Activated CD4-positive, alpha-beta memory T cell treated with anti-CD3 and anti-CD28 coated beads for 36 hours (primary cell): ENCODE results near the gene ST6GALNAC4. TPM values are rescaled to one million over a fixed set of nuclear protein-coding genes. Genes with fewer than 3 reads are reported as not detected.

Experiments
- CTCF ChIA-PET: fragments of 350-600 bp; sonication (Branson Sonifier 250); formaldehyde crosslinking; loops from one replicate; lab custom pipeline; 2021; ENCODE audit warnings: antibody characterized with exemption, inconsistent platforms; lab: Charles Lee
- POLR2A ChIA-PET: fragments of 350-600 bp; sonication (Branson Sonifier 250); formaldehyde crosslinking; loops from one replicate; lab custom pipeline; 2021; ENCODE audit warnings: antibody characterized with exemption; lab: Charles Lee
- DNase-seq: peaks from one replicate; pipeline ENCODE4 v3.0.0-alpha.2; 2020
- H3K27ac Mint-ChIP-seq: one replicate; pipeline ENCODE4 v1.8.0; 2021; ENCODE audit warnings: mixed read lengths
- H3K27me3 Mint-ChIP-seq: one replicate; pipeline ENCODE4 v1.8.0; 2021; ENCODE audit warnings: mixed read lengths
- H3K36me3 Mint-ChIP-seq: one replicate; pipeline ENCODE4 v1.8.0; 2021; ENCODE audit warnings: mixed read lengths
- H3K4me1 Mint-ChIP-seq: one replicate; pipeline ENCODE4 v1.8.0; 2021; ENCODE audit warnings: low read depth, mixed read lengths
- H3K4me3 Mint-ChIP-seq: one replicate; pipeline ENCODE4 v1.8.0; 2021; ENCODE audit warnings: mild to moderate bottlenecking, mixed read lengths
- H3K9me3 Mint-ChIP-seq: one replicate; pipeline ENCODE4 v1.8.0; 2021; ENCODE audit warnings: mixed read lengths
- intact Hi-C: fragments of 100-400 bp; cut with micrococcal nuclease; formaldehyde crosslinking; loops from one replicate; pipeline ENCODE4 v1.15.1; 2023
- total RNA-seq, 2 experiments: library from RNA; stranded (reverse); gene quantifications; one replicate each; pipeline ENCODE4 v1.2.3, GENCODE V29; 2021

The ST6GALNAC4 gene, protein sequence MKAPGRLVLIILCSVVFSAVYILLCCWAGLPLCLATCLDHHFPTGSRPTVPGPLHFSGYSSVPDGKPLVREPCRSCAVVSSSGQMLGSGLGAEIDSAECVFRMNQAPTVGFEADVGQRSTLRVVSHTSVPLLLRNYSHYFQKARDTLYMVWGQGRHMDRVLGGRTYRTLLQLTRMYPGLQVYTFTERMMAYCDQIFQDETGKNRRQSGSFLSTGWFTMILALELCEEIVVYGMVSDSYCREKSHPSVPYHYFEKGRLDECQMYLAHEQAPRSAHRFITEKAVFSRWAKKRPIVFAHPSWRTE
- total RNA-seq: 10 to 100 TPM; 21.2 to 23.5 TPM

DNA sequence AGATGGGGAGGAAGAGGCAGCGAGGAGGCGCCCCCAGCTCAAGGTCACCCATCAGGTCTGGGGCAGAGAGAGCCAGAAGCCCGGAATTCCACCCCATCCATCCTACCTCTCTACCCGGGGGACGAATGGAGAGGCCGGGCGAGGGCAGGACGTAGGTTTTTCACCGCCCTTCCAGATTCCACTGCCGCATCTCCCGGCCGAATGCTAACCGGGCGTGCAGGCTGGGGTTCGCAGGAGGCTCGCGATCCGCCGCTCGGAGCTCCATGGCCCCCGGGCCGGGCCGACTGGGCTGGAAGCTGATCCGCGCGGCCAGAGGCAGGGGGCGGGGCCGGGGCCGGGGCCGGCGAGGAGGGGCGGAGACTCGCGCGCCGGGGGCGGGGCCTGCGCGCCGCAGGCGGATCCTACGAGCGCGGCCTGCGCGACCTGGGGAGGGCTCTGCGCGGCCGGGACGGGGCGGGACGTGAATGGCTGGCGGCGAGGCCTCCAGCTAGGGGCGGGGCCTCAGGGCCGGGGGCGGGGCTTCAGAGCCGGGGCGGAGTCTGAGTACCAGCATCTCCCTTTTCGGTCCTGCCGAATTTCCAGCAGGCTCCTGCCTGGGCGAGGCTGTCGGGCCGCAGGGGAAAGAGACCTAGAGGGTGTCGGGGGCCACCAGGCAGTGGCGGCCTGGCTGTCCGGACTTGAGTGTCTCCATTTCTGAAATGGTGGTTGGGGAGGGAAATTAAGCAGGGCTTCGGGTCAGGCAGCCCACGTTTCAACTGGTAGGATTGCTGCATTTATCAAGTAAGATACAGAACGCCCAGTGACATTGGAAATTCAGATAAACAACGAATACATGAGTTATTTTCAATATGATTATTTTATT is at the start of gene ST6GALNAC4:
Gene ST6GALNAC4, minus strand, starts transcription at position 322 of the 862 bp plus-strand sequence. CDS start 622 bp downstream, outside the sequence.
- CTCF ChIA-PET: interaction anchor here (1.0 to 2.5 kb wide), 8 partner anchors 11 to 202 kb away, joined by 3 to 18 read pairs (median 6); partner anchors contain the start of genes PTRH1, ST6GALNAC6 and TOR2A
- Mint-ChIP-seq H3K36me3 (peaks cover 14% of the 10 kb centered on the region), H3K4me3 (peak within 1 kb of the TSS; percentile 77), H3K9me3 (no peaks in the 10 kb centered on the region), H3K27me3 (no peaks in the 10 kb centered on the region), H3K27ac (peak within 1 kb of the TSS; percentile 54), H3K4me1 (peaks cover 43% of the 10 kb centered on the region)
- DNase-seq: peak; percentile 98
- POLR2A ChIA-PET: interaction anchor here (0.6 to 2.1 kb wide), 8 partner anchors 11 to 182 kb away, joined by 3 to 8 read pairs (median 6); partner anchors contain the start of genes CDK9, EEIG1, SH2D3C and TOR2A
- intact Hi-C loops: loop anchor here (1.0 to 5.0 kb wide), 3 partner anchors 10 to 200 kb away; partner anchors contain the start of genes PTRH1, ST6GALNAC6 and TTC16

DNA sequence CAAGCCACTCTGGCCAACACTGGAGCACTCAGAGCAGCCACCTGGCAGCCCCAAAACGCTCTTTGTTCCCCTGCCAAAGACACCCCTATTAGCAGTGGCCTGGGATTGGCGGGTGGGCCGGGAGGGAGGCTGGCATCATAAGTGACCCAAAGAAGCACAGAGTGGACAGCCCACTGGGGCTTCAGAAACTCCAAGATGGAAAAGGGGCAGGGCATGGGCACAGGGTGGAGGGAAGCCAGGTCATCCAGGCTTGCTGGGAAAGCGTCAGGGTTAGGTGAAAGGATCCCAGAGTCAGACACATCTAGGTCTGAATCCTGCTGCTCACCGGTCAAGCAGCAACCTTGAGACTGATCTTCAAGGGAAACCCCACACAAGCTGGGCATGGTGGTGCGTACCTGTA is 49.1 kb upstream of the ST6GALNAC4 start:
- Mint-ChIP-seq H3K4me3 (peak overlapping the region; percentile 51), H3K36me3 (peaks cover 4% of the 10 kb centered on the region), H3K4me1 (peaks cover 95% of the 10 kb centered on the region), H3K27ac (peak overlapping the region; percentile 88), H3K27me3 (no peaks in the 10 kb centered on the region), H3K9me3 (no peaks in the 10 kb centered on the region)
- DNase-seq: no peak
- CTCF ChIA-PET: interaction anchor here (0.7 to 3.3 kb wide), 3 partner anchors 10 to 70 kb away, joined by 4 to 11 read pairs (median 6); no protein-coding TSS in a partner anchor
- intact Hi-C loops: no loop called here
- POLR2A ChIA-PET: no interaction called here

DNA sequence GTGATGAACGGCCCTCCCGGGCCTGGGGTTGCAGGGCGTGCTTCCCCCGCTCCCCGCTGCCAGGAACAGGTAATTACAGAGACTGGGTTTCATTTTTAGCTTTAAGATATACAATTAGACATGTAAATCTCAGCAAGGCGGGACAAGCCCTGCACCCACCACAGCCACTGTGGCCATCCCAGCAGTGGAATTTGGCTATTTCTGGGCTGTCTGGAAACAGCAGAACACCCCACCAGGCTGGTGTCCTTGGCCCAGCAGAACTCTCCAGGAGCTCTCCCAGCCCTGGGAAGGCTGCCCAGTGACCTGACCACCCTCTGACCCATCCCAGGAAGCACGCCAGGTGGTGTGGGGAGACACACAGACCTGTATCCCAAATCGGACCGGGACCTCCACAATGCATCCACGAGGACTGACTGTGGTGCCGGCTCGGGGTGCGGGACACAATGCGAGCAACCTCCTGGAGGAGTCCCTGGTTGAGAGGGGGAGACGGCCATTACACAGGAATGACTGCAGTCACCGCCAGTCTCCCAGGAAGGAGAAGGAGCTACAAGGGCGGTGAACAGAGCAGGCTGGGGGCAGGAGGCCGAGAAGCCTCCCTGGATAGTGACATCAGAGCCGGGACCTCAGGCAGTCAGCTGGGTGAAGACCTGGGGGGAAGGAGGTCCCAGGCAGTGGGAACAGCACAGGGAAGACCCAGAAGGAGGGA is 46.7 kb upstream of the ST6GALNAC4 start:
- intact Hi-C loops: no loop called here
- H3K27me3 Mint-ChIP-seq: no peaks in the 10 kb centered on the region
- H3K27ac Mint-ChIP-seq: peak overlapping the region; percentile 82
- CTCF ChIA-PET: interaction anchor here (1.6 to 2.1 kb wide), 2 partner anchors 9 to 20 kb away, joined by 4 to 6 read pairs; no protein-coding TSS in a partner anchor
- peak overlapping the region; percentile 22 for H3K4me3 Mint-ChIP-seq
- H3K4me1 Mint-ChIP-seq: peaks cover 97% of the 10 kb centered on the region
- H3K9me3 Mint-ChIP-seq: no peaks in the 10 kb centered on the region
- POLR2A ChIA-PET: interaction anchor here (1.5 to 2.2 kb wide), 2 partner anchors 8 to 9 kb away, joined by 3 to 6 read pairs; no protein-coding TSS in a partner anchor
- no peak for DNase-seq
- peaks cover 4% of the 10 kb centered on the region for H3K36me3 Mint-ChIP-seq

DNA sequence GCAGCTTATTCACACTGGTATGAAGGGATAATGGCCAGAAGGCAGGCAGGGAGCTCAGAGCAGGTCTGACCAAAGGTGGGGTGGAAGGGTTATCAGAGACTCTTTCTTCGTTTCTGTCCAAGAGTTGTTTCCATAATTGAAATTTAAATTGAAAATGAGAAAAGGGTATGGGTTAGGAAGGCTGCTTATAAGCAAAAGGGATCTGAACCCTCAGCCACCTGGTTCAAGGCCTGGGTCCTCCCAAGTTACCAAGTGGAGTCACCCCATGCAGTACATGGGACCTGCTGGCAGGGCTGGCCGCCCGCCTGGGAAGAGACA is 46.2 kb upstream of the ST6GALNAC4 start:
- intact Hi-C loops: no loop called here
- Mint-ChIP-seq H3K9me3 (no peaks in the 10 kb centered on the region), H3K4me3 (peak overlapping the region; percentile 22), H3K36me3 (peaks cover 4% of the 10 kb centered on the region), H3K27me3 (no peaks in the 10 kb centered on the region), H3K4me1 (peaks cover 94% of the 10 kb centered on the region), H3K27ac (peak overlapping the region; percentile 82)
- CTCF ChIA-PET: interaction anchor here (0.7 to 2.1 kb wide), 4 partner anchors 9 to 72 kb away, joined by 3 to 6 read pairs (median 4); no protein-coding TSS in a partner anchor
- POLR2A ChIA-PET: interaction anchor here (0.5 to 2.2 kb wide), 3 partner anchors 8 to 185 kb away, joined by 3 to 6 read pairs (median 4); no protein-coding TSS in a partner anchor
- no peak for DNase-seq

DNA sequence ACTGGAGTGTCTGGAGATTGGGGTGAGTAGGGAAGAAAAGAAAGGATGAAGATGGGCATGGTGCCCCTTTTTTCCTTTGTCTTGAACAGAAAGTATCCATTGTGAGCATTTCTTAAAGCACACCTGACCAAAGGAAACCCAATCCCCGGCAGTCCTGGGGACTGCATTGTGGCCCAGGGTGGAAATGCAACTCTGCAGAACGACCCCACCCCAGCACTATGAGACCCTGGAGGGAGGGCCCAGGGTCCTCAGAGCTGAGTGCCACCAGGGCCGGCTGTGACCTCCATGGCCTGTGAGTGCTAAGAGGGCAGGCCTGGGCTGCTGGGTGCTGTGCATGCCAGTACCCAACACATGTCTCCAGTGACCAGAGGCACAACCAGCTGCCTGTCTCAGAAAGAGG is 45.4 kb upstream of the ST6GALNAC4 start:
- ChIA-PET POLR2A (interaction anchor here (0.5 to 2.2 kb wide), 3 partner anchors 7 to 184 kb away, joined by 3 to 6 read pairs (median 4); no protein-coding TSS in a partner anchor), CTCF (interaction anchor here (0.7 to 1.6 kb wide), 3 partner anchors 10 to 73 kb away, joined by 3 to 4 read pairs (median 4); no protein-coding TSS in a partner anchor)
- DNase-seq: no peak
- peaks cover 7% of the 10 kb centered on the region for H3K36me3 Mint-ChIP-seq
- peaks cover 93% of the 10 kb centered on the region for H3K4me1 Mint-ChIP-seq
- H3K4me3 Mint-ChIP-seq: no peak overlapping the region
- no peaks in the 10 kb centered on the region for H3K27me3 Mint-ChIP-seq
- intact Hi-C loops: no loop called here
- H3K27ac Mint-ChIP-seq: peak overlapping the region; percentile 82
- H3K9me3 Mint-ChIP-seq: no peaks in the 10 kb centered on the region

DNA sequence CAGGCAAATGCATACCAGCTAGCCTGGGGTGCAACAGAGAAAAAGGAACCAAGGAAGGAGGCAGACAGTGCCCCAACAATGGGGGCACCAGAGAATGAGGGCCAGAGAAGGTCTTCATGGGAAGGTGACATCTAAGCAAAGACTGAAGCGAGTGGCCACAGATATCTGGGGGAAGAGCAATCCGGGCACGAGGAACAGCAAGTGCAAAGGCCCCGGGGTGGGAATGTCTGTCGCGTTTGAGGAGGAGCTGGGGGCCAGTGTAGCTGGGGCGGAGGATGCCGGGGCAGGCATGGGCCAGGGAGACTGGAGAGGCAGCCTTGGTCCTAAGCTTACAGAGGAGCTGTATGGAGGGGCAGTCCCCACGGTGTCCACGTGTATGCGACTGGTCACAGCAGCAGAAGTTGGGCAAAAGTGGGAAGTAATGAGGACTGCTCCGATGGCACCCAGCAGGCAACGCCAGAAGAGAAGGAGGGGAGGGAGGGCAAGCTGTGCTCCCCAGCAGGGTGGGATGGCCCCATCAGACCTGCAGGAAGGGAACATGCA is 44.8 kb upstream of the ST6GALNAC4 start:
- Mint-ChIP-seq H3K4me1 (peaks cover 93% of the 10 kb centered on the region), H3K4me3 (no peak overlapping the region), H3K27me3 (no peaks in the 10 kb centered on the region), H3K36me3 (peaks cover 7% of the 10 kb centered on the region), H3K9me3 (no peaks in the 10 kb centered on the region), H3K27ac (peak overlapping the region; percentile 82)
- no peak for DNase-seq
- ChIA-PET CTCF (interaction anchor here (1.6 to 1.8 kb wide), 3 partner anchors 18 to 74 kb away, joined by 4 to 12 read pairs (median 4); no protein-coding TSS in a partner anchor), POLR2A (interaction anchor here (1.5 kb wide), 1 partner anchor 9 kb away, joined by 3 read pairs; no protein-coding TSS in a partner anchor)
- intact Hi-C loops: no loop called here

DNA sequence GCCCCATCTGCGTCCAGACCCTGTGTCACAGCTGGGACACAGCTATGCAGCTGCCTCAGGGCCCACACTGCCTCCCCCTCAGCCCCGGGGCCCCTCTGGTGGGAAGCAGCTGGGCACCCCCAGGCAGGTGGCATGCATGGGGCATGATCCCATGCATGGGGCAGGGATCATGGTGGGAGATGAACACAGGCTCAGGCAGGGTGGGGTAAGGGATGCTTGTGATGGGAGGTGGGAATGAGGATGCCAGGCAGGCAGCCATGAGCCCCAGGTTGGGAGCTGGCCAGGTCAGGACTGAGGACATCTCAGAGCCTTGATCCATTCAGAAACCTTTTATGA is 44.3 kb upstream of the ST6GALNAC4 start:
- Mint-ChIP-seq H3K27ac (peak overlapping the region; percentile 82), H3K9me3 (no peaks in the 10 kb centered on the region), H3K27me3 (no peaks in the 10 kb centered on the region), H3K4me3 (no peak overlapping the region), H3K36me3 (peaks cover 7% of the 10 kb centered on the region), H3K4me1 (peaks cover 89% of the 10 kb centered on the region)
- no peak for DNase-seq
- intact Hi-C loops: no loop called here
- ChIA-PET CTCF (interaction anchor here (1.1 to 1.8 kb wide), 3 partner anchors 18 to 74 kb away, joined by 4 to 12 read pairs (median 6); no protein-coding TSS in a partner anchor), POLR2A (interaction anchor here (0.7 kb wide), 1 partner anchor 211 kb away, joined by 4 read pairs; no protein-coding TSS in a partner anchor)

DNA sequence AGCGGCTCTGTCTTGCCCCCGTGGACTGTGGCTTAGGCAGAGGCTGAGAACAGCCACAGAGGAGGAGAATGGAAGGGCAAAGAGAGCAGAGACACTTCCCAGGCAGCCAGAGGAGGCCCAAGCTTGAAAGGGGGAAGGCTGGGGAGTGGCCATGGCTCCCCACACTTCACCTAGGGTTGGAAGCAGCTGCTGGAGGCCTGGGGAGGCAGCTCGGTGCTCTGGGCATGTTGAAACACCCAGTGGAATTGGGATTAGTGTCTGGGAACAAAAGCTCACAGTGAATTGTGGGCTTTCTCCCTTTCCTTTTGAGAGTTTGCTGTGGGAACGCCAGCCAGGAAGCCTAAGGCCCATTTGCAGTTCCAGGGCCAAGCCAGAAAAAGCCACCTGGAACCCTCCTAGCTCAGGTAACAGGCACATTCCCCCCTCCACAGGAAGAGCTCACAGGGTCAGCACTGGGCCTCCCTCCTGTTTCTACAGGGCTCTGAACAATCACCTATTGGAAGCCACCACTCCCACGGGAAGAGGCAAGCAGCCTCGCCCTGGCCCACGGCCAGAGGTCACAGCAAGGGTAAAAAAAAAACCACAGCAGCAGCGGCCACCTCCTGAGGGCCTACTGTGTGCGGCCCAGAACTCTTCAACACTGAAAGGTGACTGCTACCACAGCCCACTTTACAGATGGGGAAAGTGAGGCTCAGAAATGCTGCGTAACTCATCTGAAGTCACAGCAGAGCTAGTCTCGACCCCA is 43.7 kb upstream of the ST6GALNAC4 start:
- Mint-ChIP-seq H3K9me3 (no peaks in the 10 kb centered on the region), H3K4me1 (peaks cover 89% of the 10 kb centered on the region), H3K36me3 (peaks cover 7% of the 10 kb centered on the region), H3K4me3 (no peak overlapping the region), H3K27me3 (no peaks in the 10 kb centered on the region), H3K27ac (peak overlapping the region; percentile 87)
- DNase-seq: no peak
- intact Hi-C loops: no loop called here
- ChIA-PET CTCF (interaction anchor here (1.1 to 1.8 kb wide), 3 partner anchors 18 to 75 kb away, joined by 4 to 12 read pairs (median 6); no protein-coding TSS in a partner anchor), POLR2A (interaction anchor here (0.6 to 0.7 kb wide), 2 partner anchors 23 to 210 kb away, joined by 3 to 4 read pairs; no protein-coding TSS in a partner anchor)

DNA sequence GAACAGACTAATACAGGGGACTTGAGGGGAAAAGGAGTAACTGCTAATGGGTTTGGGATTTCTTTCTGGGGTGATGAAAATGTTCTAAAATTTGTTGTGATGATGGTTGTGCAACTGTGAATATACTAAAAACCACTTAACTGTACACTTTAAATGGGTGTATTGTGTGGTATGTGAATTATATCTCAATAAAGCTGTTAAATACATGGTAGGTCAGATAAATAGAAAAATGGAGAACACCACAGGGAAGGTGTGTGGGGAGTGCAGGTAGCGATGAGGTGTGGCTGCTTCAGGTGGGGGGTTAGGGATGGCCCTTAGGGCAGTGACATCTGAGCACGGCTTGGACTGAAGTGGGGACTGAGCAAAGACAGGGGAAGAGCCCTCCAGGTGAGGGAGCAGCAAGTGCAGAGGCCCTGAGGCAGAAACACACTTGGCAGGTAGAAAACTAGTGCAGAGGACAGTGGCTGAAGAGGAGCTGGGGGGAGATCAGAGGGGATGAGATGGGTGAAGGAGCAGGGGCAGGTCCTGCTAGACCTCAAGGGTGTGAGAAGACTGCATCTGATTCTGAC is 43.1 kb upstream of the ST6GALNAC4 start:
- peaks cover 89% of the 10 kb centered on the region for H3K4me1 Mint-ChIP-seq
- peak overlapping the region; percentile 87 for H3K27ac Mint-ChIP-seq
- ChIA-PET CTCF (interaction anchor here (1.1 to 9.9 kb wide), 4 partner anchors 17 to 76 kb away, joined by 4 to 120 read pairs (median 9); no protein-coding TSS in a partner anchor), POLR2A (interaction anchor here (0.6 kb wide), 1 partner anchor 24 kb away, joined by 3 read pairs; no protein-coding TSS in a partner anchor)
- DNase-seq: no peak
- H3K9me3 Mint-ChIP-seq: no peaks in the 10 kb centered on the region
- no peaks in the 10 kb centered on the region for H3K27me3 Mint-ChIP-seq
- no peak overlapping the region for H3K4me3 Mint-ChIP-seq
- H3K36me3 Mint-ChIP-seq: peaks cover 7% of the 10 kb centered on the region
- intact Hi-C loops: loop anchor here (5.0 kb wide), 1 partner anchor 157 kb away; no protein-coding TSS in a partner anchor

DNA sequence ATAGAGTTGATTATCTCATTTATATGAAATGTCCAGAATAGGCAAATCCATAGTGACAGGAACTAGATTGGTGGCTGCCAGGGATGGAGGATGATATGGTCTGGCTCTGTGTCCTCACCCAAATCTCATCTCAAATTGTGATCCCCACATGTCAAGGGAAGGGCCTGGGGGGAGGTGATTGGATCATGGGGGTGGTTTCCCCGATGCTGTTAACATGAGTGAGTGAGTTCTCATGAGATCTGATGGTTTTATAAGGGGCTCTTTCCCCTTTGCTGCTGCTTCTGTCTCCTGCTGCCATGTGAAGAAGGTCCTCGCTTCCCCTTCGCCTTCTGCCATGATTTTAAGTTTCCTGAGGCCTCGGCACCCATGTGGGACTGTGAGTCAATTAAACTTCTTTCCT is 42.6 kb upstream of the ST6GALNAC4 start:
- ChIA-PET POLR2A (no interaction called here), CTCF (interaction anchor here (1.0 to 9.9 kb wide), 4 partner anchors 17 to 76 kb away, joined by 3 to 142 read pairs (median 62); no protein-coding TSS in a partner anchor)
- intact Hi-C loops: loop anchor here (5.0 kb wide), 1 partner anchor 158 kb away; no protein-coding TSS in a partner anchor
- Mint-ChIP-seq H3K4me1 (peaks cover 91% of the 10 kb centered on the region), H3K36me3 (peaks cover 7% of the 10 kb centered on the region), H3K4me3 (no peak overlapping the region), H3K9me3 (no peaks in the 10 kb centered on the region), H3K27me3 (no peaks in the 10 kb centered on the region), H3K27ac (peak overlapping the region; percentile 87)
- no peak for DNase-seq
